ENCODE results near the gene SMIM41.

SMIM41 gene

DNA sequence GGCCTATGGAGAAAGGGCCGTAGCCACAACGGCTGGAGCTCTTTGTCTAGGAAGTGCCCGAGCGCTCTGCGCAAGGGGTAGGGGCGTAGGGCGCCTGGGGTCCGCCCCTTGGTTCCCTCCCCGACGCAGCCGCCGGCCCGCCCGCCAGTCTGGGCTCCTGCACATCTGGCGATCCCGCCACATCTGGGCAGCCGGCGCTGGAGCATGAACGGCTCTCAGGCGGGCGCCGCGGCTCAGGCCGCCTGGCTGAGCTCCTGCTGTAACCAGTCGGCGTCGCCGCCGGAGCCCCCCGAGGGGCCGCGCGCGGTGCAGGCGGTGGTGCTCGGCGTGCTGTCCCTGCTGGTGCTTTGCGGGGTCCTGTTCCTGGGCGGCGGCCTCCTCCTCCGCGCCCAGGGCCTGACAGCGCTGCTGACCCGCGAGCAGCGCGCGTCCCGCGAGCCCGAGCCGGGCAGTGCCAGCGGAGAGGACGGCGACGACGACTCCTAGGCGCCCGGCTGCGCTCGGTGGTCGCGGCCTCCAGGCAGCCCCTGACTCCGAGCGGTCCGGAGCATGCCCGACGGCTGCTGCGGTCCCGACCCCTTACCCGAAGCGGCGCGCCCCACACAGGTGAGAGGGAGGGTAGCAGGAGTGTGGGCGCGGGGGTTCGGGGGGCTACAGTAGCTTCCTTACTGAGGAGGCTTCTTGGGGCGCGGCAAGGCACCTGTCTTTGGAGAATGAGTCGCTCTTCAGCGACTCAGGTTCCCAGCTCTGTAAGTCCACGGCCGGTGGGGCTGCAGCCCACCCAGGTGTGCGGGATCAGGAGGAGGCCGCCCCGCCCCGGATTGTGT lies at the start of gene SMIM41:
Gene SMIM41 (plus strand): TSS at position 129 of the 827 bp plus-strand sequence. CDS start 76 bp downstream, at position 205.
- Histone ChIP-seq H3K36me3 (replicated peaks) (peaks cover 40% of the 10 kb centered on the region), H3K27ac (no peak within 1 kb of the TSS), H3K4me3 (ENCODE audit: low read depth, low read length) (no peak within 1 kb of the TSS), H3K27me3 (replicated peaks) (no peaks in the 10 kb centered on the region)
- TF ChIP-seq, protein P1, sequence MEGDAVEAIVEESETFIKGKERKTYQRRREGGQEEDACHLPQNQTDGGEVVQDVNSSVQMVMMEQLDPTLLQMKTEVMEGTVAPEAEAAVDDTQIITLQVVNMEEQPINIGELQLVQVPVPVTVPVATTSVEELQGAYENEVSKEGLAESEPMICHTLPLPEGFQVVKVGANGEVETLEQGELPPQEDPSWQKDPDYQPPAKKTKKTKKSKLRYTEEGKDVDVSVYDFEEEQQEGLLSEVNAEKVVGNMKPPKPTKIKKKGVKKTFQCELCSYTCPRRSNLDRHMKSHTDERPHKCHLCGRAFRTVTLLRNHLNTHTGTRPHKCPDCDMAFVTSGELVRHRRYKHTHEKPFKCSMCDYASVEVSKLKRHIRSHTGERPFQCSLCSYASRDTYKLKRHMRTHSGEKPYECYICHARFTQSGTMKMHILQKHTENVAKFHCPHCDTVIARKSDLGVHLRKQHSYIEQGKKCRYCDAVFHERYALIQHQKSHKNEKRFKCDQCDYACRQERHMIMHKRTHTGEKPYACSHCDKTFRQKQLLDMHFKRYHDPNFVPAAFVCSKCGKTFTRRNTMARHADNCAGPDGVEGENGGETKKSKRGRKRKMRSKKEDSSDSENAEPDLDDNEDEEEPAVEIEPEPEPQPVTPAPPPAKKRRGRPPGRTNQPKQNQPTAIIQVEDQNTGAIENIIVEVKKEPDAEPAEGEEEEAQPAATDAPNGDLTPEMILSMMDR (IDR thresholded peaks at IDR 0.05; ENCODE audit: low read depth, low read length, missing control alignments): no peak
- in situ Hi-C loops (cut with HindIII; ENCODE audit: low pct_ligation_motif_present, low sequenced_read_pairs): loop anchor here (5.0 kb wide), 1 partner anchor 57 kb away; no protein-coding TSS in a partner anchor
- DNase-seq: no peak

DNA sequence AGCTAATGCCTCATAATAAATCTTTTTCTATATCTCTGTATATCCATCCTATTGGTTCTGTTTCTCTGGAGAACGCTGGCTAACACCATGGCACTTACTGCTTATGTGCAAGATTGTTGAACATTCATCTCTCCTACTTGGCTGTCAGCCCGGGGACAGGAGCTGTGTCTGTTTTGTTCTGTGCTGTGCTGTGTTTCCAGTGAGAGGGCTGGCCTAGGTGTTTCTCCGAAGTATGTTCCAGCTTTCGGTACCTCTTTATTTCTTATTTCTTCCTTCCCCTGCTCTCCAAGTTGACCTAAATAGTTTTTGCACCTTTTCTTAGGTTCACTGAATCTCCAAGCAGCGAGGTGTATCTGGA lies 47.1 kb upstream of the SMIM41 start:
- H3K27me3 ChIP-seq (replicated peaks): no peaks in the 10 kb centered on the region
- in situ Hi-C loops (cut with HindIII; ENCODE audit: low pct_ligation_motif_present, low sequenced_read_pairs): no loop called here
- peak overlapping the region; percentile 57 for H3K27ac ChIP-seq
- peak overlapping the region; percentile 41 for H3K4me3 ChIP-seq (ENCODE audit: low read depth, low read length)
- H3K36me3 ChIP-seq (replicated peaks): no peaks in the 10 kb centered on the region
- TF ChIP-seq, protein P1 (IDR thresholded peaks at IDR 0.05; ENCODE audit: low read depth, low read length, missing control alignments): no peak
- DNase-seq: peak; percentile 79

DNA sequence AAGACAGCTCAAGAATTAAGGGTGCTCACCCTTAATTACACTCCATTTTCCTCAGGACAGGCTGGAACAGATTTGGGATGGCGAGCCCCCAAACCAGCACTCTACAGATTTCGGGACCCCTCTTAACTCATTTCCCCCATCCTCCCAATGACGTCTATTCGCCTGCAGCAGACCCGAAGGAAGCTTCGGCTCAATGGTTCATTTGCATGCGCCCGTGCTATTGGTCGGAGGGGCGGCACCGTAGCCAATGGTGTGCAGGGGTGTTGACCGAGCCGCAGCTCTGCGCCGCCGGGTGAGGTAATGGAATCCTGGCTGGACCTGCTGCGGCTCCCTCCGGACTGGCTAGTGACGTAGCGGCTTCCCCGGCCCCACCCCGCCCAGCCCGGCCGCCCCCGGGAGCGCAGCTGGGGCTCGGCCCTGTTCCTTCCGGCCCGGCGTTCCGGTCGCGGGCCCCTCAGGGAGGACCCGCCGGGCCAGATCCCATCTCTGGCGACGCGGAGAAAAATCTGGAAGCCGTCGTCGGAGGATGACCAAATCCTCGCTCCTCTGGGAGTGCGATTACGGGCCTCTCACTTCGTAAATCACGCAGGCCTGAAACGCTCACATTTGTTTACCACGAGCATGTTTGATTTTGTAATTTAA lies 46.6 kb upstream of the SMIM41 start:
- TF ChIP-seq, protein P1 (IDR thresholded peaks at IDR 0.05; ENCODE audit: low read depth, low read length, missing control alignments): no peak
- H3K27ac ChIP-seq: peak overlapping the region; percentile 79
- no peaks in the 10 kb centered on the region for H3K36me3 ChIP-seq (replicated peaks)
- in situ Hi-C loops (cut with HindIII; ENCODE audit: low pct_ligation_motif_present, low sequenced_read_pairs): no loop called here
- peak overlapping the region; percentile 46 for H3K4me3 ChIP-seq (ENCODE audit: low read depth, low read length)
- peak; percentile 97 for DNase-seq
- H3K27me3 ChIP-seq (replicated peaks): no peaks in the 10 kb centered on the region

DNA sequence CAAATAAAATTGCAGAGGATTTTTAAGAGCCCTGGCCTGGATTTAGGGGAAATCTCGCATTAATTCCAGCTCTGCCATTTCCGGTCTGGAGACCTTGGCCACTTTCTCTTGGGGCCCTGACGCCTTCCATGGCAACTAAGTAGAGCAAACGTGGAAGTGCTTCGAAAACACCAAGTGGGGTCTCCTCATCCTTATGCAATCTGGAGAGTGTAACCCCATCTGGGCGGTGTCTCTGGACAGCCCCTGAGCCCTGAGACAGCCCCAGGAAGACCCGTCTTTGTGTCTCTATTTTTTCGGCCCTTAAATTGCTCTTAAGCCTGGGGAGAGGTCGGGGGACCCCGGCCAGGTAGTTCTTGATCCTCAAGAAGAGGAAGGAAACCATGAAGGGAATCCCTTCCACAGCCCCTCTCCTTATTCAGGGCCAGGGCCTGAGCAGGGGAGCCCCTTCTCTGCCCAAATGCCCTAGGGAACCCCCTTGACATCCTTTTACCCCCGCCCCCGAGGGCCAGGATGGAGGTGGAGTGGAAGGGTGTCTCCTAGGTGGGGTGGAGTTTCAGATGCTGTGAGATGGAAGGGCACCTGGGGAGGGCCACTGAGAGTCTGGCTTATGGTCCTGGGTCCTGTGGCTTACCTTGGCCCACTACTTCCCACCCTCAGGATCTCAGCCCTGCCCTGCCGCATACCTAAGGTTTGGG lies 45.9 kb upstream of the SMIM41 start:
- no peak for DNase-seq
- peak overlapping the region; percentile 46 for H3K4me3 ChIP-seq (ENCODE audit: low read depth, low read length)
- in situ Hi-C loops (cut with HindIII; ENCODE audit: low pct_ligation_motif_present, low sequenced_read_pairs): no loop called here
- no peaks in the 10 kb centered on the region for H3K36me3 ChIP-seq (replicated peaks)
- H3K27ac ChIP-seq: peak overlapping the region; percentile 79
- TF ChIP-seq, protein P1 (IDR thresholded peaks at IDR 0.05; ENCODE audit: low read depth, low read length, missing control alignments): no peak
- H3K27me3 ChIP-seq (replicated peaks): no peaks in the 10 kb centered on the region

DNA sequence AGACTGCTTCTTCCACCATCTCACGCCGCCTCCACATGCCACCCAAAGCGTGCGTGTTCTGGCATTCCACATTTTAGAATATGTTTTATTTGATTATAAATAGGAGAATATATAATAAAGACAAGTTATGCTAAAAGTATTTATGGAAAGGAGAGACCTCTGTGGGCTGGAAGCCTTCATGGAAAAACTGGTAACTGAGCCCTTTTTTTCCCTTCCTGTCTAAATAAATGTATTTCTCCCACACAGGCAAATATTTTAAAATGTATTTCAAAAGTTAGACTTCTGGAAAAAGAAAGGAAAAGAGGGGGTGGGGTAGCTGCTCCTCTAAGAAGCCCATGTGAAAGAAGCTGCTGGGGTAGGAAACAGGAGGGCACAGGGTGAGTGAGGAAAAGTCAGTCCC lies 44.3 kb upstream of the SMIM41 start:
- in situ Hi-C loops (cut with HindIII; ENCODE audit: low pct_ligation_motif_present, low sequenced_read_pairs): no loop called here
- Histone ChIP-seq H3K36me3 (replicated peaks) (no peaks in the 10 kb centered on the region), H3K27me3 (replicated peaks) (no peaks in the 10 kb centered on the region), H3K4me3 (ENCODE audit: low read depth, low read length) (no peak overlapping the region), H3K27ac (no peak overlapping the region)
- TF ChIP-seq, protein P1 (IDR thresholded peaks at IDR 0.05; ENCODE audit: low read depth, low read length, missing control alignments): no peak
- no peak for DNase-seq

Measured in brain microvascular endothelial cell (primary cell).